Neural cell (in vitro differentiated cells): Measurements from ENCODE around the gene RAB11FIP3. TPM values are rescaled to one million over a fixed set of nuclear protein-coding genes. Genes with fewer than 3 reads are reported as not detected.

ENCODE experiments used
- H2AFZ ChIP-seq: fragments of 200-600, 300-800 bp; sonication (generic), shearing (Covaris generic); 2 replicates; pipeline ENCODE4 v1.6.0; 2014; ENCODE audit warnings: low read depth, mild to moderate bottlenecking, antibody characterized with exemption, low read length, moderate library complexity
- H3F3A ChIP-seq: fragments of 200-600 bp; shearing (Covaris generic); 2 replicates; pipeline ENCODE4 v1.6.1; 2016; ENCODE audit warnings: mild to moderate bottlenecking, moderate library complexity, mixed read lengths, antibody characterized with exemption, low read length; ENCODE audit not compliant: insufficient read depth, poor library complexity, severe bottlenecking
- H3K27ac ChIP-seq: fragments of 200-600, 300-800 bp; sonication (generic), shearing (Covaris generic); 2 replicates; pipeline ENCODE4 v1.5.1; 2014; ENCODE audit warnings: mild to moderate bottlenecking, low read length, moderate library complexity
- H3K27me3 ChIP-seq: fragments of 300-800, 200-600 bp; sonication (generic), shearing (Covaris generic); 2 replicates; pipeline ENCODE4 v1.6.0; 2014; ENCODE audit warnings: mild to moderate bottlenecking, low read depth, low read length, moderate library complexity; ENCODE audit not compliant: insufficient read depth
- H3K36me3 ChIP-seq: fragments of 300-800, 200-600 bp; sonication (generic), shearing (Covaris generic); 2 replicates; pipeline ENCODE4 v1.5.1; 2014; ENCODE audit warnings: mild to moderate bottlenecking, antibody characterized with exemption, low read length, moderate library complexity; ENCODE audit not compliant: insufficient read depth
- H3K4me2 ChIP-seq: fragments of 300-800, 200-600 bp; sonication (generic), shearing (Covaris generic); 2 replicates; pipeline ENCODE4 v1.6.0; 2014; ENCODE audit warnings: mild to moderate bottlenecking, low read length
- H3K4me3 ChIP-seq: fragments of 300-800, 200-600 bp; sonication (generic), shearing (Covaris generic); 2 replicates; pipeline ENCODE4 v1.5.1; 2014; ENCODE audit warnings: mild to moderate bottlenecking, low read length, moderate library complexity
- H3K79me2 ChIP-seq: fragments of 200-600 bp; shearing (Covaris generic); replicated peaks from 2 replicates; pipeline ENCODE4 v1.6.0; 2014; ENCODE audit warnings: mild to moderate bottlenecking, low read length, moderate library complexity; ENCODE audit not compliant: insufficient read depth
- H3K9ac ChIP-seq: fragments of 300-800, 200-600 bp; sonication (generic), shearing (Covaris generic); 2 replicates; pipeline ENCODE4 v1.6.1; 2016; ENCODE audit warnings: mild to moderate bottlenecking, low read length, mixed read lengths
- H3K9me2 ChIP-seq: fragments of 200-600 bp; shearing (Covaris generic); 2 replicates; pipeline ENCODE4 v1.6.1; 2016; ENCODE audit warnings: mild to moderate bottlenecking, low read length, mixed read lengths; ENCODE audit not compliant: insufficient read depth
- H3K9me3 ChIP-seq: fragments of 200-600, 300-800 bp; sonication (generic), shearing (Covaris generic); 2 replicates; pipeline ENCODE4 v1.6.1; 2016; ENCODE audit warnings: mild to moderate bottlenecking, mixed run types, low read length, moderate library complexity, mixed read lengths
- H4K20me1 ChIP-seq: fragments of 200-600 bp; shearing (Covaris generic); 2 replicates; pipeline ENCODE4 v1.6.1; 2016; ENCODE audit warnings: mild to moderate bottlenecking, mixed run types; ENCODE audit not compliant: insufficient read depth
- CTCF ChIP-seq: fragments of 450-650 bp; IDR thresholded peaks from 2 replicates; pipeline ENCODE4 v1.5.1; 2014; ENCODE audit warnings: antibody characterized with exemption, mild to moderate bottlenecking, moderate library complexity; ENCODE audit not compliant: poor library complexity, severe bottlenecking
- EP300 ChIP-seq: fragments of 450-650 bp; conservative IDR thresholded peaks from 2 replicates; pipeline ENCODE4 v1.6.1; 2014; ENCODE audit warnings: antibody characterized with exemption, mild to moderate bottlenecking, moderate library complexity; ENCODE audit not compliant: poor library complexity, severe bottlenecking
- EZH2 ChIP-seq: fragments of 200-600, 300-800 bp; shearing (Covaris generic), sonication (generic); IDR thresholded peaks from 2 replicates; pipeline ENCODE4 v1.6.1; 2014; ENCODE audit warnings: antibody characterized with exemption, low read length, borderline replicate concordance, mild to moderate bottlenecking; ENCODE audit not compliant: insufficient read depth, poor library complexity, severe bottlenecking
- MXI1 ChIP-seq: fragments of 450-650 bp; conservative IDR thresholded peaks from 2 replicates; pipeline ENCODE4 v1.6.1; 2014; ENCODE audit warnings: antibody characterized with exemption, mild to moderate bottlenecking; ENCODE audit not compliant: poor library complexity, severe bottlenecking
- POLR2AphosphoS5 ChIP-seq: IDR thresholded peaks from 2 replicates; pipeline ENCODE4 v1.6.1; 2012
- RAD21 ChIP-seq: fragments of 450-650 bp; conservative IDR thresholded peaks from 2 replicates; pipeline ENCODE4 v1.6.1; 2014; ENCODE audit warnings: antibody characterized with exemption, mild to moderate bottlenecking, moderate library complexity
- SMC3 ChIP-seq: fragments of 450-650 bp; conservative IDR thresholded peaks from 2 replicates; pipeline ENCODE4 v1.6.1; 2014; ENCODE audit warnings: antibody characterized with exemption, mild to moderate bottlenecking, moderate library complexity; ENCODE audit not compliant: poor library complexity
- TAF1 ChIP-seq: IDR thresholded peaks from 2 replicates; pipeline ENCODE4 v1.6.1; 2012; ENCODE audit warnings: low read depth
- polyA plus RNA-seq: library from polyadenylated mRNA; depleted of rRNA; stranded (reverse); fragments of >200 nt; gene quantifications from 2 replicates; pipeline ENCODE4 v1.2.3, GENCODE V29; 2014
- TF ChIP-seq, protein P1 (sequence below): IDR thresholded peaks from 2 replicates; pipeline ENCODE4 v1.6.1; 2012; ENCODE audit warnings: borderline replicate concordance

Gene RAB11FIP3
- polyA plus RNA-seq, 1 donor from 2014 or later = 55.0 TPM

DNA sequence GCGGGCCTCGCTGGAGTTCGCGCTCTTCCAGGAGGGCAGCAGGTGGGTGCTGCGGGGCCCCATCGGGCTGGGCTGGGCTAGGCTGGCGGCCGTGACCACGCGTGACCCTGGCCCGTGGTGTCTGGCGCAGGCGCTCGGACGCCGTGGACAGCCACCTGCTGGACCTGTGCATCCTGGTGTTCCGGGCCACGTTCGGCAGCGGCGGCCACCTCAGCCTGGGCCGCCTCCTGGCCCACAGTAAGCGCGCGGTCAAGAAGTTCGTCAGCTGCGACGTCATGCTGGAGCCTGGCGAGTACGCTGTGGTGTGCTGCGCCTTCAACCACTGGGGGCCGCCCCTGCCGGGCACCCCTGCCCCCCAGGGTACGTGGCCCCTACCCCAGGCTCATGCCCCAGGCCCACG, 126.7 kb downstream of the RAB11FIP3 start:
- H3K79me2 ChIP-seq = no peaks in the 10 kb centered on the region
- no peak overlapping the region for H3K9ac ChIP-seq
- no peaks in the 10 kb centered on the region for H3K9me2 ChIP-seq
- no peak overlapping the region for H3K4me3 ChIP-seq
- H2AFZ ChIP-seq = no peak overlapping the region
- no peaks in the 10 kb centered on the region for H3K27me3 ChIP-seq
- no peak overlapping the region for H3K27ac ChIP-seq
- TF ChIP-seq CTCF (no peak), EZH2 (no peak), SMC3 (no peak), TAF1 (no peak), MXI1 (no peak), RAD21 (no peak), POLR2AphosphoS5 (no peak), EP300 (no peak)
- TF ChIP-seq, protein P1, sequence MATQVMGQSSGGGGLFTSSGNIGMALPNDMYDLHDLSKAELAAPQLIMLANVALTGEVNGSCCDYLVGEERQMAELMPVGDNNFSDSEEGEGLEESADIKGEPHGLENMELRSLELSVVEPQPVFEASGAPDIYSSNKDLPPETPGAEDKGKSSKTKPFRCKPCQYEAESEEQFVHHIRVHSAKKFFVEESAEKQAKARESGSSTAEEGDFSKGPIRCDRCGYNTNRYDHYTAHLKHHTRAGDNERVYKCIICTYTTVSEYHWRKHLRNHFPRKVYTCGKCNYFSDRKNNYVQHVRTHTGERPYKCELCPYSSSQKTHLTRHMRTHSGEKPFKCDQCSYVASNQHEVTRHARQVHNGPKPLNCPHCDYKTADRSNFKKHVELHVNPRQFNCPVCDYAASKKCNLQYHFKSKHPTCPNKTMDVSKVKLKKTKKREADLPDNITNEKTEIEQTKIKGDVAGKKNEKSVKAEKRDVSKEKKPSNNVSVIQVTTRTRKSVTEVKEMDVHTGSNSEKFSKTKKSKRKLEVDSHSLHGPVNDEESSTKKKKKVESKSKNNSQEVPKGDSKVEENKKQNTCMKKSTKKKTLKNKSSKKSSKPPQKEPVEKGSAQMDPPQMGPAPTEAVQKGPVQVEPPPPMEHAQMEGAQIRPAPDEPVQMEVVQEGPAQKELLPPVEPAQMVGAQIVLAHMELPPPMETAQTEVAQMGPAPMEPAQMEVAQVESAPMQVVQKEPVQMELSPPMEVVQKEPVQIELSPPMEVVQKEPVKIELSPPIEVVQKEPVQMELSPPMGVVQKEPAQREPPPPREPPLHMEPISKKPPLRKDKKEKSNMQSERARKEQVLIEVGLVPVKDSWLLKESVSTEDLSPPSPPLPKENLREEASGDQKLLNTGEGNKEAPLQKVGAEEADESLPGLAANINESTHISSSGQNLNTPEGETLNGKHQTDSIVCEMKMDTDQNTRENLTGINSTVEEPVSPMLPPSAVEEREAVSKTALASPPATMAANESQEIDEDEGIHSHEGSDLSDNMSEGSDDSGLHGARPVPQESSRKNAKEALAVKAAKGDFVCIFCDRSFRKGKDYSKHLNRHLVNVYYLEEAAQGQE = no peak
- no peaks in the 10 kb centered on the region for H4K20me1 ChIP-seq
- no peaks in the 10 kb centered on the region for H3F3A ChIP-seq
- no peaks in the 10 kb centered on the region for H3K36me3 ChIP-seq
- no peak overlapping the region for H3K4me2 ChIP-seq
- no peaks in the 10 kb centered on the region for H3K9me3 ChIP-seq

- TF ChIP-seq MXI1 = no peak
- Histone ChIP-seq H4K20me1 (no peaks in the 10 kb centered on the region), H3K9me3 (no peaks in the 10 kb centered on the region), H3K4me2 (no peak overlapping the region), H3K79me2 (no peaks in the 10 kb centered on the region), H2AFZ (no peak overlapping the region), H3K27me3 (peaks cover 7% of the 10 kb centered on the region), H3K36me3 (no peaks in the 10 kb centered on the region), H3K9me2 (no peaks in the 10 kb centered on the region), H3K4me3 (no peak overlapping the region), H3K27ac (no peak overlapping the region), H3K9ac (no peak overlapping the region), H3F3A (no peaks in the 10 kb centered on the region)
These were observed 128.3 kb downstream of the RAB11FIP3 start for GRCh38 chr16:553601-554296.

DNA sequence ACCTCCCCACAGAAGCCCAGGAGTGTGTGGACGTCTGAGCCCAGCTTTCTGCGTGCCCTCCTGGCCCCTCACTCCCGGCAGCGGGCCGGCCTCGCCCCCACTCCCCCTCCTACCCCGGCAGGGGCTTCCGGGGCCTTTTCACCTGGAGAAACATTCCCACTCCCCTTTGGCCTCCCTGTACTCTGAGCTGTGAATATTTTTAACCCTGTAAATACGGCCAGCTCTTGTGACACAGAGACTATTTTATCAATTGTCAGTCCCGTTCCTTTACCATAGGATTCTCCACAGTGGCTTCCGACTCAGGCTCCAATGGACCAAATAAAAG, 128.8 kb downstream of the RAB11FIP3 start:
- H3K9me2 ChIP-seq = no peaks in the 10 kb centered on the region
- H3F3A ChIP-seq = no peaks in the 10 kb centered on the region
- H3K9ac ChIP-seq = no peak overlapping the region
- peaks cover 12% of the 10 kb centered on the region for H3K27me3 ChIP-seq
- no peak overlapping the region for H3K4me2 ChIP-seq
- no peaks in the 10 kb centered on the region for H3K36me3 ChIP-seq
- no peak overlapping the region for H3K4me3 ChIP-seq
- H4K20me1 ChIP-seq = no peaks in the 10 kb centered on the region
- no peak overlapping the region for H2AFZ ChIP-seq
- TF ChIP-seq RAD21 (no peak), TAF1 (no peak), EZH2 (no peak), CTCF (no peak), SMC3 (no peak), POLR2AphosphoS5 (no peak), EP300 (no peak), MXI1 (no peak)
- H3K27ac ChIP-seq = no peak overlapping the region
- no peaks in the 10 kb centered on the region for H3K9me3 ChIP-seq
- H3K79me2 ChIP-seq = no peaks in the 10 kb centered on the region
